ENCODE data around the gene OR13J1.
A peak's percentile ranks its signal among the peaks of the same experiment; 100 is the strongest.

The OR13J1 gene

DNA sequence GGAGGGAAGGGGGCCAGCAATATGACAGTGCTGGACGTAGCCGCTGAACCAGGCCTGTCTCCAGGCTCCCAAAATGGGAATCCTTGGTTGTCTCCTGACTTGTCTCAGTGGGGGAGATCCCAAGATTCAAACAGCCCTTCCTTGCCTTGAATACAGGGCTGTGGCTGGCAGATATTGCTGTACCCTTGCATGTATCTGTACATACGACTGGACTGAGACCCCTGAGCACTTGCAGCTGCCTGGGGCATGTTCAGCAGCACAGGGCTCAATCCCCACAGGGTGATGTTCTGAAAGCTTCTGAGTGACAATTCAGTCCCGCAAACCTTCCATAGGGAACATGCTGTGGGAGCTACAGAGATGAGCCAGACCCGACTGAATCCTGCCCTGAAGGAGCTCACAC lies 13.3 kb downstream of the OR13J1 start:
- no peak overlapping the region for H3K4me3 Mint-ChIP-seq
- H3K9me3 Mint-ChIP-seq, result no peaks in the 10 kb centered on the region
- H3K27ac Mint-ChIP-seq, result no peak overlapping the region
- ATAC-seq (no peak), DNase-seq (no peak)
- H3K27me3 Mint-ChIP-seq, result peaks cover 2% of the 10 kb centered on the region
- no peaks in the 10 kb centered on the region for H3K4me1 Mint-ChIP-seq
- no peaks in the 10 kb centered on the region for H3K36me3 Mint-ChIP-seq (ENCODE audit: low read depth)

DNA sequence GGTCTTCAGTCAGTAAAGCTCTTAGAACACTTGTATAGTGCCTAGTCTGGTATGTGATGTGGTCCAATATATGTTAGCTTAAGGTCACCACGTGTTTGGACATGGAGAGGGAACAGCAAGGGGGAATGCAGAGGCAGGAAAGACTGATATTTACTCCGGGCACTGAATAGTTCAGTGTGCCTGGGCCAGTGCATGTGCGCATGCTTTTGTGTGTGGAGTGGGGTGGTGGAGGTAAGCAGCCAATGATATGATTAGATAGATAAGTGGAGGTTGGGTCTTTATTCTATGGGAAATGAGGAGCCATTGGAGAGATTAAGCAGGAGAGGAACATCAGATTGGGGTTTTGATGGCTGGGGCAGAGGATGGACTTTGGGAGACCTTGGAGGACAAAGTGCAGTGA lies 14.0 kb downstream of the OR13J1 start:
- Mint-ChIP-seq H3K36me3 (ENCODE audit: low read depth) (no peaks in the 10 kb centered on the region), H3K4me1 (no peaks in the 10 kb centered on the region), H3K27ac (no peak overlapping the region), H3K27me3 (peaks cover under 1% of the 10 kb centered on the region), H3K9me3 (no peaks in the 10 kb centered on the region), H3K4me3 (no peak overlapping the region)
- DNase-seq (no peak), ATAC-seq (no peak)

DNA sequence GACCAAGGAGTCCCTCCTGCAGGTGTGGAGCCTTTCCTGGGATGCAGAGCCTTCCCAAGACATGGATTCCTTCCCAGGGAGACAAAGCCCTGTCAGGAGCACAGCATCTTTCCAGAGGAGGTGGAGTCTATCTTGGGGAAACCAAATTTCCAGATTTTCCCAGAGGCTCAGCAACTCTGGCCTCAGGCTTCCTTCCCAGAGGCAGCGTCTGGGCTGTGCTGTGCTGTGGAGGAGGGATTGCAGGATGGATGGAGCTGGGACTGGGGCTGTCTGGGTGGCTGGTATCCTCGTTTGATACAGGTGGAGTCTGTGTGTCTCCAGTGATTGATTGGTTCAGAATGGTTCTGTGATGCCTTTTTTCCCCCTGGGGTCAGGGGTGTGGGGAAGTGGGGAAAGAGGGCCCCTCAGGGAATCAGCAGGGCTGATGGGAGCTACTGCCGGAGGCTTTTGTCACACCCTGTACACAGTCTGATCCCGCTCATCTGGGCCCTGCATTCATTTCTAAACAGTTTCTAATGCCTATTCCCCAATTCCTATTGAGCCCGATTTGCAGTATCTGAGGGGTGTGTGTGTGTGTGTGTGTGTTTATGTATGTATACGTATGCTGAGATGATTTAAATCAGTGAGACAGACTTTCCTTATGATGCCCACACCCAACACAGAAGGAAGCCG lies 16.0 kb downstream of the OR13J1 start:
- H3K27ac Mint-ChIP-seq, result no peak overlapping the region
- DNase-seq (no peak), ATAC-seq (no peak)
- no peaks in the 10 kb centered on the region for H3K9me3 Mint-ChIP-seq
- H3K36me3 Mint-ChIP-seq (ENCODE audit: low read depth), result no peaks in the 10 kb centered on the region
- no peaks in the 10 kb centered on the region for H3K4me1 Mint-ChIP-seq
- no peaks in the 10 kb centered on the region for H3K27me3 Mint-ChIP-seq
- no peak overlapping the region for H3K4me3 Mint-ChIP-seq

DNA sequence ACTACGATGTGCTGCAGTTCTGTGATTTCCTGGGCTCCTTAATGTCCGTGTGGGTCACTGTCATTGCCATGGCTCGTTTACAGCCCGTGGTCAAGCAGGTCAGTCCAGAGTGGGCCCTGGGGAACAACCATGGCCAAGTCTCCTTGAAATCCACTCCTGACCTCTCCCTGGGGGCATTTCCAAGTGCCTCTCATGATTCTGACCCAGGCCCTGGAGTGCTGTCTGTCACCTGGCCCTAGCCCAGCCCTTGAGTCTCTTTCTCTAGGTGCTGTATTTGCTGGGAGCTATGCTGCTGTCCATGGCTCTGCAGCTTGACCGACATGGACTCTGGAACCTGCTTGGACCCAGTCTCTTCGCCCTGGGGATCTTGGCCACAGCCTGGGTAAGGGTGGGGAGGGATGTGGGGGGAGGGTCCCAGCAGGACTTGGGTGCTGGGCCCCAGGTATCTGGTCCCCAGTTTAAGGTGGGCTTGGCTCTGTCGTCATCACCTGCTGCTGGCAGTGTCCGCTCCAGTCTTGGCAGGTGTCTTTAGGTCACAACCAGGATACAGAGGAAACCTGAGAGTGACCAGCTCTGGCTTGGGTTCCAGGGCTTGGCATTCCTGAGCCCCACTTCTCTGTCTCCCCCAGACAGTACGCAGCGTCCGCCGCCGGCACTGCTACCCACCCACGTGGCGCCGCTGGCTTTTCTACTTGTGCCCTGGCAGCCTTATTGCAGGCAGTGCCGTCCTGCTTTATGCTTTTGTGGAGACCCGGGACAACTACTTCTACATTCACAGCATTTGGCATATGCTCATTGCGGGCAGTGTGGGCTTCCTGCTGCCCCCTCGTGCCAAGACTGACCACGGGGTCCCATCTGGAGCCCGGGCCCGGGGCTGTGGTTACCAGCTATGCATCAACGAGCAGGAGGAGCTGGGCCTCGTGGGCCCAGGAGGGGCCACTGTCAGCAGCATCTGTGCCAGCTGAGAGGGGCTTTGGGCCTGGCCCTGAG lies 17.0 kb downstream of the OR13J1 start:
- no peaks in the 10 kb centered on the region for H3K36me3 Mint-ChIP-seq (ENCODE audit: low read depth)

GRCh38 chr9:35852267-35852815 lies 17.9 kb downstream of the OR13J1 start:
- ATAC-seq (no peak), DNase-seq (no peak)
- no peaks in the 10 kb centered on the region for H3K27me3 Mint-ChIP-seq
- H3K36me3 Mint-ChIP-seq (ENCODE audit: low read depth), result no peaks in the 10 kb centered on the region
- no peak overlapping the region for H3K4me3 Mint-ChIP-seq
- no peaks in the 10 kb centered on the region for H3K9me3 Mint-ChIP-seq
- peaks cover 14% of the 10 kb centered on the region for H3K4me1 Mint-ChIP-seq
- H3K27ac Mint-ChIP-seq, result peak overlapping the region; percentile 28

More for the DNA sequence above, 17.0 kb downstream of the OR13J1 start:
- H3K27me3 Mint-ChIP-seq, result no peaks in the 10 kb centered on the region
- peaks cover 6% of the 10 kb centered on the region for H3K4me1 Mint-ChIP-seq
- H3K9me3 Mint-ChIP-seq, result no peaks in the 10 kb centered on the region
- DNase-seq (no peak), ATAC-seq (no peak)
- H3K4me3 Mint-ChIP-seq, result no peak overlapping the region
- peak overlapping the region; percentile 28 for H3K27ac Mint-ChIP-seq

DNA sequence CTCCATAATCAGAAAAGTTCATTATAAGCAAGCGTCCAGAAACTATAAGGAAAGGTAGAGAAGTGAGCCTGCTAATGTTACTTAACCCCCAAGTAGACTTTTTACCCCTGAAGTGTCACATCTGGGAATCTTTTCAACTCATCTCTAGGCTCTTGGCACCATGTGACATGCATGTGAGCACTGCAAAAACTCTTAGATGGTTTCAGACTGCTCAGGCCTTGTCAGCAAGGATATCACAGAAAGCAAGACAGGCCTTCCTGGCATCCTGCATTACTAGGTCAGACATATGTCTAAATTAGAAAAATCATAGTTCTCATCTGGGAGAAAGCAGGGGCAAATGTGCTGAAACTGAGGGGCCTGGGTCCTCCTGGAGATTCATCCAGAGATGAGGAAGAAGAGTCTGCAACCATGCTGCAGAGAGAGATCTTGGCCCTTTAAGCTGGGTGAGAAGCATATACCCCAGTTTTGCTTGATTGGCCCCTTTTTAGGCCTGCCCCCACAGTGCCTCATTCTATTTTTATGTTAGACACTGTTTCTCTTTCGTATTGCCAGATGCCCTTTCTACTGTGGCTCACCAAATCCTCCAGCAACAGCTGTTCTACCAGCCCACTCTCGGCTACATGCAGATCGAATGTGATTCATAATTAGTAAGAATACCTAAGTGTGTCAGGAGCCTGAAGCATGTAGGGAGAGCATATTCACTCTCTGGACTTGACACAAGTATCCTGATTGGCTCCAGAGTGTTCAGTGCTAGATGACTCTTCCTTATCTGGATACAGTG lies 22.2 kb downstream of the OR13J1 start:
- Mint-ChIP-seq H3K36me3 (ENCODE audit: low read depth) (no peaks in the 10 kb centered on the region), H3K4me3 (peak overlapping the region; percentile 7), H3K9me3 (no peaks in the 10 kb centered on the region), H3K27ac (peak overlapping the region; percentile 21), H3K27me3 (no peaks in the 10 kb centered on the region), H3K4me1 (peaks cover 38% of the 10 kb centered on the region)
- DNase-seq (peak; percentile 56), ATAC-seq (peak; percentile 98)

DNA sequence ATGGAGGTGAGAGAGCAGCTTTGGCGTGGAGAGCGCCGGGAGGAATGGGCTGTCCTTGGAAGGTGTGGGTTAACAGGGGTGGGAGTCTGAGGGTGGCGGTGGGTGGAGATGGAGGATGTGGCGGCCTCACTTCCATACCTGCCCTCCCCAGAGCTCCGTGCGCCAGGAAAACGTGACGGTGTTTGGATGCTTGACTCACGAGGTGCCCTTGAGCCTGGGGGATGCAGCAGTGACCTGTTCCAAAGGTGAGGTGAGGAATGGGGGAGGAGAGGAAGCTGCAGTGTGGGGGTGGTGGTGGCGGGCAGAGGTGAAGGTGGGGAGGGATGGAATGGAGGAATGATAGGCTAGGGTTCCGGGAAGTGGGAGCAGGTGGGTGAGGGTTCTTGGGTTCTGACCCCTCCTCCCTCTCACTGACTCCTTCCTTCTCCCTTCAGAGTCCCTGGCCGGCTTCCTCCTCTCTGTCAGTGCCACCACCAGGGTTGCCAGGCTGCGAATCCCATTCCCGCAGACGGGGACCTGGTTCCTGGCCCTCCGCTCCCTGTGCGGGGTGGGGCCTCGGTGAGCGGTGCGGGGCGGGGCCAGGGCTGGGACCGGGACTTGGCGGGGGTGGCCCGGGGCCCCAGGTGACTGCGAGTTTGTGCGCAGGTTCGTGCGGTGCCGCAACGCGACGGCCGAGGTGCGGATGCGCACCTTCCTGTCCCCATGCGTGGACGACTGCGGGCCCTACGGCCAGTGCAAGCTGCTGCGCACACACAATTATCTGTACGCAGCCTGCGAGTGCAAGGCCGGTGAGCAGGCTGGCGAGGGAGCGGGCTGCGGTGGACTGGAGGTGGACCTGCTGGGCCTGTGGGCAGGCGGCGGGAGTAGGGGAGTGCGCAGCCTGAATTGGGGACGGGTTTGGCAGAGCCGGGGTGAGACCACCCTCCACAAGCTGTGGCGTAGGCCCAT lies 24.1 kb downstream of the OR13J1 start:
- no peak overlapping the region for H3K4me3 Mint-ChIP-seq
- H3K36me3 Mint-ChIP-seq (ENCODE audit: low read depth), result no peaks in the 10 kb centered on the region

GRCh38 chr9:35844628-35845270 lies 25.5 kb downstream of the OR13J1 start:
- H3K27ac Mint-ChIP-seq, result no peak overlapping the region
- H3K27me3 Mint-ChIP-seq, result no peaks in the 10 kb centered on the region
- no peak overlapping the region for H3K4me3 Mint-ChIP-seq
- ATAC-seq (no peak), DNase-seq (no peak)
- H3K4me1 Mint-ChIP-seq, result peaks cover 40% of the 10 kb centered on the region
- H3K36me3 Mint-ChIP-seq (ENCODE audit: low read depth), result no peaks in the 10 kb centered on the region
- no peaks in the 10 kb centered on the region for H3K9me3 Mint-ChIP-seq

More for the DNA sequence above, 24.1 kb downstream of the OR13J1 start:
- Mint-ChIP-seq H3K27ac (peak overlapping the region; percentile 40), H3K4me1 (peaks cover 38% of the 10 kb centered on the region), H3K27me3 (no peaks in the 10 kb centered on the region), H3K9me3 (no peaks in the 10 kb centered on the region)
- ATAC-seq (no peak), DNase-seq (no peak)

GRCh38 chr9:35842795-35843194 lies 27.4 kb downstream of the OR13J1 start:
- ATAC-seq, result no peak
- peaks cover 30% of the 10 kb centered on the region for H3K4me1 Mint-ChIP-seq
- no peak overlapping the region for H3K27ac Mint-ChIP-seq
- no peak for DNase-seq
- H3K9me3 Mint-ChIP-seq, result no peaks in the 10 kb centered on the region
- no peak overlapping the region for H3K4me3 Mint-ChIP-seq
- H3K36me3 Mint-ChIP-seq (ENCODE audit: low read depth), result no peaks in the 10 kb centered on the region
- H3K27me3 Mint-ChIP-seq, result no peaks in the 10 kb centered on the region

- ATAC-seq (no peak), DNase-seq (no peak)
- Mint-ChIP-seq H3K27ac (no peak overlapping the region), H3K36me3 (ENCODE audit: low read depth) (no peaks in the 10 kb centered on the region), H3K9me3 (no peaks in the 10 kb centered on the region), H3K4me1 (peaks cover 24% of the 10 kb centered on the region), H3K27me3 (no peaks in the 10 kb centered on the region), H3K4me3 (no peak overlapping the region)
Observed at GRCh38 chr9:35842020-35842745, 28.0 kb downstream of the OR13J1 start.

DNA sequence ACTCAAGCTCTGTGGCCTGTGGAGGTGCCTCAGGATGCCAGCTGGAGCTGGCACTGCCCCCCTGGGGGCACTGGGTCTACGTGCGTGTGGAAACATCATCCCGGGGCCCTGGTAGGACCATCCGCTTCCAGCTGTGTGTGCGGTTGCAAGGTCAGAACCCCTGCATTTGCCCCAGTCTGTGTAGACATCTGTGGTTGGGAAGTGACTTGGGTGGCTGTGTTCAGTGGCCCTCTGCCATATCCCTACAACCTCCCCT lies 28.6 kb downstream of the OR13J1 start:
- no peaks in the 10 kb centered on the region for H3K27me3 Mint-ChIP-seq
- H3K4me3 Mint-ChIP-seq, result no peak overlapping the region
- H3K27ac Mint-ChIP-seq, result no peak overlapping the region
- no peaks in the 10 kb centered on the region for H3K36me3 Mint-ChIP-seq (ENCODE audit: low read depth)
- peaks cover 20% of the 10 kb centered on the region for H3K4me1 Mint-ChIP-seq
- H3K9me3 Mint-ChIP-seq, result no peaks in the 10 kb centered on the region
- ATAC-seq (no peak), DNase-seq (no peak)

- no peak overlapping the region for H3K4me3 Mint-ChIP-seq
- H3K9me3 Mint-ChIP-seq, result no peaks in the 10 kb centered on the region
- no peak for DNase-seq
- peaks cover 20% of the 10 kb centered on the region for H3K4me1 Mint-ChIP-seq
- H3K27me3 Mint-ChIP-seq, result no peaks in the 10 kb centered on the region
- H3K36me3 Mint-ChIP-seq (ENCODE audit: low read depth), result no peaks in the 10 kb centered on the region
- H3K27ac Mint-ChIP-seq, result no peak overlapping the region
- ATAC-seq, result no peak
Observed at GRCh38 chr9:35840881-35841644, 29.1 kb downstream of the OR13J1 start.
